ENCODE measurements around the gene MTCL1.

MTCL1 gene

DNA sequence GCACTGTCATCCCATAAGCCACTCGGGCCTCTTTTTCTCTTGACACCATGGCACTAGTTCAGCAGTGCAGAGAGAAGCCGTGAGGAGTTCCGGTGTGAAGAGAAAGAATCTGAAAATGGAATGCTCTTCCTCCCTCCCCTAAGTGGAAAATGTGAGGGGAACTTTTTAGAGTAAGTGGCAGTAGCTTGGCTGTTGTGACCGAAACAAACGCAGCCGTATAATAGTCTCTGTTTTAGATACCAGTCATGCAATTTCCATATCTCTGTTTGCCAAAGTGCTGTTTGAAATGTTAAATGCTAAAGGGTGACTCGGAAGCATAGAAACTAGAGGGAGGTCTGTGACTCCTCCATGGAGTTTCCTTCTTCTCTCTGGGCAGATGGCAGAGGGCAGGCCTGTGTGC, 122.9 kb downstream of the MTCL1 start:
- TF ChIP-seq, protein P1, sequence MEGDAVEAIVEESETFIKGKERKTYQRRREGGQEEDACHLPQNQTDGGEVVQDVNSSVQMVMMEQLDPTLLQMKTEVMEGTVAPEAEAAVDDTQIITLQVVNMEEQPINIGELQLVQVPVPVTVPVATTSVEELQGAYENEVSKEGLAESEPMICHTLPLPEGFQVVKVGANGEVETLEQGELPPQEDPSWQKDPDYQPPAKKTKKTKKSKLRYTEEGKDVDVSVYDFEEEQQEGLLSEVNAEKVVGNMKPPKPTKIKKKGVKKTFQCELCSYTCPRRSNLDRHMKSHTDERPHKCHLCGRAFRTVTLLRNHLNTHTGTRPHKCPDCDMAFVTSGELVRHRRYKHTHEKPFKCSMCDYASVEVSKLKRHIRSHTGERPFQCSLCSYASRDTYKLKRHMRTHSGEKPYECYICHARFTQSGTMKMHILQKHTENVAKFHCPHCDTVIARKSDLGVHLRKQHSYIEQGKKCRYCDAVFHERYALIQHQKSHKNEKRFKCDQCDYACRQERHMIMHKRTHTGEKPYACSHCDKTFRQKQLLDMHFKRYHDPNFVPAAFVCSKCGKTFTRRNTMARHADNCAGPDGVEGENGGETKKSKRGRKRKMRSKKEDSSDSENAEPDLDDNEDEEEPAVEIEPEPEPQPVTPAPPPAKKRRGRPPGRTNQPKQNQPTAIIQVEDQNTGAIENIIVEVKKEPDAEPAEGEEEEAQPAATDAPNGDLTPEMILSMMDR (IDR thresholded peaks at IDR 0.05; ENCODE audit: insufficient read depth, missing control alignments) = no peak
- no peak for FAIRE-seq

DNA sequence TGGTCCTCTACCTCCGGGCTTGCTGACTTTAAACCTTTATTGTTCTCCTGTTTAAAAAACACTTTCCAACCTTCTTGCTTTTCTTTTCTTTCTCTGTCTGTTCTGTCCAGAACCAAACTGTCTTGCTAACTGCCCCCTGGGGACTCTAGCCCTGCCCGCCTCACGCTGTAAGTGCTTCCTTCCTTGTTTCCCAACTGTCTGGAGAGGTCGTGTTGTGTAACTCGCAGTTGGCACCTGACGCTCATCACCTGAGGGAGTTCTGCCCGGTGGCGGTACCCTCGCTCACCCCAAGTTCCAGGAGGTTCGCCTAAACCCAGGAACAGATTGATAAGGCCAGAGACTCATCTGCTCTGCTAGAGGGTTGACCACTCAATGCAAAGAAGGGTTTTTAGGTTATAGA, 123.4 kb downstream of the MTCL1 start:
- FAIRE-seq (no peak), DNase-seq (ENCODE audit: insufficient read length, low spot score) (no peak)
- TF ChIP-seq, protein P1 (IDR thresholded peaks at IDR 0.05; ENCODE audit: insufficient read depth, missing control alignments) = no peak

More for the DNA sequence above, 122.9 kb downstream of the MTCL1 start:
- no peak for DNase-seq (ENCODE audit: insufficient read length, low spot score)

DNA sequence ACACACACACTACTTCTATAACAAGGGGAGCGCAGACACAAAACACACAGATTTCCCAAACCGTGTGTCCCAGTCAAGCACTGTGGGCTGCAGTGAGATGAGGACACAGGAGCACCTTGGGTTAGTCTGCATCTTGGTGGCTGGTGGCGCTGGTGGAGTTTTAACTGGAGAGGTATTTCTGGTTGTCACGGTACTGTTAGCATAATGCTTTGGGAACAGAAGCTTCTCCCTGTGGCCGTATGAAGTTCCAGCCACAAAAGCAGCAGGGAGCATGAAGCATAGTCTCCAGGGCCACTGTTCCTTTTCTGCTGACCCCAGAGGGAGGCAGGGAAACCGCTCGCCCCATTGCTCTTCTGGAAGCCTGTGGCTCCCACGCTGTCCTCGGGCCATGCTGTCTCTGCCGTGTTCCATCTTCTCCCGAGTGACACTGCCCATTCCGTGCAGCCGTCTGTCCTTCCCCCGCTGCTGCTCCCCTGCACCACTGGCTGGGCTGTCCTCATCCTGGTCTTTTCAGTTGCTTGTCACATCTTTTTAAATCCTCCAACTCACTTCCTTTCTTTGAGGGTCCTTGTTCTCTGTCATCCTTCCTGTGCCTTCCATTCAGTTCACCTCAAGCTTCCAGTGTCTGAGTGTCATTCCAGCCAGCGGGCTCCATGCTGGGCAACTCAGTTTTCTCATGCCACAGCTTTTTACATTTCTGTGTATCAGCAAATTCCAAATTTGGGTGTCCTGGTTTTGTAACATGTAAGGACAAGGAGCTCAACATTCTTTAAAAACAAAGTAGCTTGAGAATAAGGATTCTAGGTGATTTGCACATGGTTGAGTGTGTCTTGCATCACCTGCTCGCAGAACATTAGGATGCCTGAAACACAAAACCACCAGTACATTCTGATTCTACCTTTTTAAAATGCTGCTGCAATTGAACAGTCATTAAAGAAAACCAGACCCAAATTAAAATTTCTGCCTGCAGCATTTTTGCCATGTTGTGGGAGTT, 125.0 kb downstream of the MTCL1 start:
- TF ChIP-seq, protein P1 (IDR thresholded peaks at IDR 0.05; ENCODE audit: insufficient read depth, missing control alignments) = no peak
- FAIRE-seq (no peak), DNase-seq (ENCODE audit: insufficient read length, low spot score) (no peak)

DNA sequence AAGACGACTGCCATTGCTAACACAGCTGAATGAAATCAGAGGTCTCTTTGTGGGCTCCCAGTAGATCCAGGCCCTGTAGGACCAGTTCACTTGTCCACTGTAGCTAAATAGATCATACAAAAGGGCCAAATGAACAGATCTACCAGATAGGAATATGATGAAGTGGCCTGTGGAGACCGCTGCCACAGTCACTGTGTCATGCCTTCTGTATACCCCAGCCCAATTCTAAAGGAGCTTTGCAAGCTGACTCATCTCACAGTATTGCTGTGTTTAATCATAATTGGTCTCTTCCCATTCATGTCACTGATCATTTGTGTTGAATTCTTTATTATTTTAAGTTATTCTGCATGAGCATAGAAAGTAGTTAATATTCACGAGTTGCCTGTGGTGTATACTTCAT, 125.8 kb downstream of the MTCL1 start:
- FAIRE-seq (no peak), DNase-seq (ENCODE audit: insufficient read length, low spot score) (no peak)

DNA sequence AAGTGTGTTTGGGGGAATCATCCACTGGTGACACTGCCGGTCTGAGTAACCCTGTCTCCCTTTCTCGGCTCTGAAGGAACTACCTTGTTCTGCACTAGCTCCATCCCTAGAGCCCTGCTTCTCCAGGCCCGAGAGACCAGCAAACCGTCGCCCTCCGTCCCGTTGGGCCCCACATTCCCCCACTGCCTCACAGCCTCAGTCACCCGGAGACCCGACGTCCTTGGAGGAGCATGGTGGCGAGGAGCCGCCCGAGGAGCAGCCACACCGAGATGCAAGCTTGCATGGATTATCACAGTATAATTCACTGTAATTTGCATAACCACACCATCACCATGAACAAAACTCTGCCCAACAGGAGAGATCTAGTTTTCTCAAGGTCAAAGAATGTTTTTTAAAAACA, 126.2 kb downstream of the MTCL1 start:
- TF ChIP-seq, protein P1 (IDR thresholded peaks at IDR 0.05; ENCODE audit: insufficient read depth, missing control alignments) = no peak
- no peak for FAIRE-seq
- DNase-seq (ENCODE audit: insufficient read length, low spot score) = no peak

More for the DNA sequence above, 125.8 kb downstream of the MTCL1 start:
- TF ChIP-seq, protein P1 (IDR thresholded peaks at IDR 0.05; ENCODE audit: insufficient read depth, missing control alignments) = no peak

DNA sequence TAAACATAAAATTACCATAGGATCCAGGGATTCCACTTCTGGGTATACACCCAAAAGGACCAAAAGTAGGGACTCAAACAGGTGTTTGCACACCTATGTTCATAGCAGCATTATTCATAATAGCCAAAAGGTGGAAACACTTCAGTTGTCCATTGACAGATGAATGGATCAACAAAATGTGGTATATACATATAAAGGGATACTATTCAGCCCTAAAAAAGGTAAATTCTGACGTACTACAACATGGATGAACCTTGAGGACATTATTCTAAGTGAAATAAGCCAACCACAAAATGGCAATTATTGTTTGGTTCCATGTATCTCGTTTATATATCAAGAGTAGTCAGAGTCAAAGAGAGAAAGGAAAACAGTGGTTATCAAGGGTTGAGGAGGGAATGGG, 128.1 kb downstream of the MTCL1 start:
- DNase-seq (ENCODE audit: insufficient read length, low spot score) = no peak
- TF ChIP-seq, protein P1 (IDR thresholded peaks at IDR 0.05; ENCODE audit: insufficient read depth, missing control alignments) = no peak
- FAIRE-seq = no peak

DNA sequence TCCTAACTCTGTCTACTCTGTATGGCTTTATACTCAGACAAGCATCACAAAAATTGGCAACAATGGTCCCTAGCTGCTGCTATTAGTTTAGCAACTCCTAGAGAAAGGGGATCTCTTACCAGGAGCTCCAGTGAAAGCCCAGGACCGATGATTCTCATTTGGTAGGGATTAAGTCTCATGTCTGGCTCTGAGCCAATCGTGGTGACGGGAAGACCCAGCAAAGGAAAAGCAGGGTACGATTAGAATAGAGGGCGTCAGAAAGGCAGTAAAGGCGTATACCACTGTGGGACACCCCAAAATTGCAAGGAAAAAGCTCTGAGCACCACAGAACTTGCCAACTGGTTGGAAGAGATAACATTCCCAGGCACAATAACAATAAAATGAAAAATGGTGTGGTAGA, 129.5 kb downstream of the MTCL1 start:
- no peak for FAIRE-seq
- DNase-seq (ENCODE audit: insufficient read length, low spot score) = no peak
- TF ChIP-seq, protein P1 (IDR thresholded peaks at IDR 0.05; ENCODE audit: insufficient read depth, missing control alignments) = no peak
